Measurements from ENCODE around the gene RIOK1.

GRCh38 chr6:7452898-7453297 lies 63.3 kb downstream of the RIOK1 start:
- TF ChIP-seq CTCF (IDR thresholded peaks at IDR 0.05; ENCODE audit: poor library complexity), result no peak
- TF ChIP-seq EZH2 (IDR thresholded peaks at IDR 0.05; ENCODE audit: borderline replicate concordance), result no peak
- no peak for TF ChIP-seq EZH2phosphoT487 (IDR thresholded peaks at IDR 0.05; ENCODE audit: low read depth, severe bottlenecking, unreplicated experiment)

Measured in hepatocyte (in vitro differentiated cells).